Measurements from ENCODE around the gene CNTN4.

CNTN4 gene

GRCh38 chr3:2495746-2496145 lies 397.1 kb downstream of the CNTN4 start:
- DNase-seq (ENCODE audit: low read depth in 1 of 2, low spot score in 1 of 2), result no peak
- H3K4me3 ChIP-seq (replicated peaks; ENCODE audit: insufficient read depth, low read length), result no peak overlapping the region
- H3K27ac ChIP-seq (replicated peaks), result no peak overlapping the region
- TF ChIP-seq SPI1 (IDR thresholded peaks at IDR 0.05; ENCODE audit: borderline replicate concordance, low read depth) (no peak), GABPA (IDR thresholded peaks at IDR 0.05; ENCODE audit: low read depth) (no peak), REST (IDR thresholded peaks at IDR 0.05; ENCODE audit: insufficient replicate concordance, low read depth) (no peak), CTCF (IDR thresholded peaks at IDR 0.05; ENCODE audit: insufficient read depth, low read length) (no peak), POLR2AphosphoS5 (IDR thresholded peaks at IDR 0.05; ENCODE audit: low read depth) (no peak)
- no peaks in the 10 kb centered on the region for H3K27me3 ChIP-seq (ENCODE audit: insufficient read depth, poor library complexity, severe bottlenecking)

GRCh38 chr3:2504912-2505311 lies 406.2 kb downstream of the CNTN4 start:
- Histone ChIP-seq H3K4me3 (replicated peaks; ENCODE audit: insufficient read depth, low read length) (no peak overlapping the region), H3K27ac (replicated peaks) (no peak overlapping the region), H3K27me3 (ENCODE audit: insufficient read depth, poor library complexity, severe bottlenecking) (no peaks in the 10 kb centered on the region)
- DNase-seq (ENCODE audit: low read depth in 1 of 2, low spot score in 1 of 2), result no peak
- TF ChIP-seq CTCF (IDR thresholded peaks at IDR 0.05; ENCODE audit: insufficient read depth, low read length) (no peak), REST (IDR thresholded peaks at IDR 0.05; ENCODE audit: insufficient replicate concordance, low read depth) (no peak), GABPA (IDR thresholded peaks at IDR 0.05; ENCODE audit: low read depth) (no peak), POLR2AphosphoS5 (IDR thresholded peaks at IDR 0.05; ENCODE audit: low read depth) (no peak), SPI1 (IDR thresholded peaks at IDR 0.05; ENCODE audit: borderline replicate concordance, low read depth) (no peak)

- no peak for DNase-seq (ENCODE audit: low read depth in 1 of 2, low spot score in 1 of 2)
- no peak overlapping the region for H3K4me3 ChIP-seq (replicated peaks; ENCODE audit: insufficient read depth, low read length)
- H3K27ac ChIP-seq (replicated peaks), result no peak overlapping the region
- no peaks in the 10 kb centered on the region for H3K27me3 ChIP-seq (ENCODE audit: insufficient read depth, poor library complexity, severe bottlenecking)
- TF ChIP-seq SPI1 (IDR thresholded peaks at IDR 0.05; ENCODE audit: borderline replicate concordance, low read depth) (no peak), REST (IDR thresholded peaks at IDR 0.05; ENCODE audit: insufficient replicate concordance, low read depth) (no peak)
Measured at GRCh38 chr3:2506776-2507175, 408.1 kb downstream of the CNTN4 start.
